Stimulated activated CD8-positive, alpha-beta memory T cell treated with anti-CD3 and anti-CD28 coated beads, Interleukin-4, amount 100 ng/mL, for 4 hours (primary cell): ENCODE results near the gene PRKAG2.

Experiments used
- DNase-seq, 2 donors: peaks; one replicate each; pipeline ENCODE4 v3.0.0-alpha.2; 2020; ENCODE audit warnings: low read depth in 2 of 2, low spot score in 1 of 2

PRKAG2 gene

DNA sequence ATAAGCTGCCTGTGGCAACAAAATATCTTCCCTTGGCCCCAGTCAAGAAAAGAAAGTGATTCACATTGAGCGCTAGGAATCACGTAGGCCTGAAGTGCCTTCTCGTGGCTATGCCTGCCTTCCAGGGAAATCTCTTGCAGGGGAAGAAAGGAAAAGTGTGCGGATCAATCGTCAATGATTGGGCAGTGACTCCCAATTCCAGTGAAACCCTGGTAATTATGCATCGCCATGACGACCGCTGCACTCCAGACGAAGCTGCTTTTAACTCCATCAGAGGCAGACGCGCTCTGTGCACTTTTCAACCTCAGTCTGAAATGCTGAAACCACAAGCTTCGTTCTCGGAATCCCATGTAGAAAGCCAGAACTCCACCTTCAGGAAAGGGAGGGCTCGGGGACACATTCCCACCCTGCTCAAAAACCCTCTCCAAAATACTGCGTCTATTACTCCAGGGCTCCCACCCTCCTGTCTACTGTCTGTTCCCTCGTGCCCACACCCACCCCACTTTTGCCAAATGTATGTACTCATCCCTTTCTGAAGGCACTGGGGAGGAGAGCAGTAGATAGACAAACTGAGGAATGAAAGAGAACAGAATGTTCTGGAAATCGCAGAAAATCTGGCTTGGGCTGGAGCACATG, 24.2 kb upstream of the PRKAG2 start:
- DNase-seq, result no peak

- DNase-seq, result no peak
Measured at GRCh38 chr7:151900591-151900985, 23.7 kb upstream of the PRKAG2 start.

- DNase-seq, result no peak
Measured at GRCh38 chr7:151899513-151900360, 22.8 kb upstream of the PRKAG2 start.

GRCh38 chr7:151897951-151898686, 21.2 kb upstream of the PRKAG2 start:
- no peak for DNase-seq

GRCh38 chr7:151897161-151897731, 20.3 kb upstream of the PRKAG2 start:
- no peak for DNase-seq

DNA sequence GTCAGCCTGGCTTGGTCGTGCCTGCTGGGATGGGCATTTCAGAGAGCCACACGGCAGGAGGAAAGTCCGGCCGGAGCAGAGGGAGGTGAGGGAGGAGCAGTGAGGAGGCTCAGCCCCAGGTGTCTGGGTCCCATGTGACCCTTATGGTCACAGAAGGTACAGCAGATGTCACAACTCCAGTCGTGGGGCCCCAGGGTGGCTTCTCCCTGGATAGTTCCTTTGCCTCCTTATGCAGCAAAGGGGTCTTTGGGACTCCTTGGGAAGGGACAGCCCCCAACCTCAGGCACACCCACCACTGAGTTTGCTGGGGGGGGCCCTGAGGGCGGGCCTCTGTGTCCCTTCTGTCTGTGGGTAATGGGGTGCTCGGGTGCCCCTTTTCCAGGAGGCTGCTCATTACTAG, 19.6 kb upstream of the PRKAG2 start:
- DNase-seq, result no peak

- DNase-seq, result no peak
Measured at GRCh38 chr7:151896086-151896485, 19.2 kb upstream of the PRKAG2 start.

GRCh38 chr7:151895631-151896031, 18.7 kb upstream of the PRKAG2 start:
- no peak for DNase-seq

GRCh38 chr7:151895008-151895630, 18.2 kb upstream of the PRKAG2 start:
- DNase-seq, result no peak

DNA sequence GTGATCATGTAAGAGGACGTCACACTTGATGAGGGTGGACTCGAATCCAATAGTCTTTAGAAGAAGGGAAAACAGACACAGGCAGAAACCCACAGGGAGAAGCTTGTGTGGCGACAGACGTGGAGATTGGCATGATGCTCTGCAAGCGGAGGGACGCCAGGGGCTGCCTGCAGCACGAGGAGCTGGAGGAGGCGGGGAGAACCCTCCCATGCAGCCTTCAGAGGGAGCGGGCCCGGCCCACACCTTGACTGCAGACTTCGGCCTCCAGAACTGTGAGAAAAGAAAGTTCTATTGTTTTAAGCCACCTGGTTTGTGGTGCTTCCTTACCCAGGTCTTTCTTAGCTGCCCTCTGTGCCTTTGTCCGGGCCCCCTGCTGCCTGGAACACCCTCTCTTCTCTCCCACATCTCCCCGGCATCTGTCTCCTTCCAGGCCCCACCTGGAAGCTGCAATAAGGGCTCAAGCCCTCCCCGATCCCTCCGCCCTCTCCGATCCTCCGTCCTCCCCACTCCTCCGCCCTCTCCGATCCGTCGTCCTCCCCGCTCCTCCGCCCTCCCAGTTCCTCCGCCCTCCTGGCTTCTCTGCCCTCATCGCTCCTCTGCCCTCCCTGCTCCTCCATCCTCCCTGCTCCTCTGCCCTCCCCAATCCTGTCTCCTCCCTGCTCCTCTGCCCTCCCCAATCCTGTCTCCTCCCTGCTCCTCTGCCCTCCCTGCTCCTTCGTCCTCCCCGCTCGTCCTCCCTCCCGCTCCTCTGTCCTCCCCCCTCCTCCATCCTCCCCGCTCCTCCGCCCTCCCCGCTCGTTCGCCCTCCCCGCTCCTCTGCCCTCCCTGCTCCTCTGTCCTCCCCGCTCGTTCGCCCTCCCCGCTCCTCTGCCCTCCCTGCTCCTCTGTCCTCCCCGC, 17.4 kb upstream of the PRKAG2 start:
- no peak for DNase-seq

- DNase-seq, result no peak
Measured at GRCh38 chr7:151893405-151893923, 16.5 kb upstream of the PRKAG2 start.

DNA sequence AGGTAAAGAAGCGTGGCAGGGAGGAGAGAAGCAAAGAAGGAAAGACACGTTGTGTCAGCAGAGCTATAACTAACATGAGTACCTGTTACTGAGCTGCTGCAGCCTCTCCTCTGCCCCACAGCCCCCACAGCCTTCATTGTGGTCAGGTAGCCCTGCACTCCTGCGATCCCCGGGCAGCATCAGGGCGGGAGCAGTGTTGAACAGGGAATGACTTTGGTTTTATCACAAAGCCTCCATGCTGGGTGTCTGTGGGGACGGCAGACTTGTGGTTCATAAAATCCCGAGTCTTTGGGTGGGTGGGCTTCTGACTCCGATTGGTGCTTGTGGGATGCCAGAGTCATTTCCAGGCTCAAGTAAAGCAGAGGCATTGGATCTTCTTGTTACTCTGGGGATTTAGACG, 14.8 kb upstream of the PRKAG2 start:
- DNase-seq, result no peak

GRCh38 chr7:151891182-151891581, 14.3 kb upstream of the PRKAG2 start:
- DNase-seq, result no peak

DNA sequence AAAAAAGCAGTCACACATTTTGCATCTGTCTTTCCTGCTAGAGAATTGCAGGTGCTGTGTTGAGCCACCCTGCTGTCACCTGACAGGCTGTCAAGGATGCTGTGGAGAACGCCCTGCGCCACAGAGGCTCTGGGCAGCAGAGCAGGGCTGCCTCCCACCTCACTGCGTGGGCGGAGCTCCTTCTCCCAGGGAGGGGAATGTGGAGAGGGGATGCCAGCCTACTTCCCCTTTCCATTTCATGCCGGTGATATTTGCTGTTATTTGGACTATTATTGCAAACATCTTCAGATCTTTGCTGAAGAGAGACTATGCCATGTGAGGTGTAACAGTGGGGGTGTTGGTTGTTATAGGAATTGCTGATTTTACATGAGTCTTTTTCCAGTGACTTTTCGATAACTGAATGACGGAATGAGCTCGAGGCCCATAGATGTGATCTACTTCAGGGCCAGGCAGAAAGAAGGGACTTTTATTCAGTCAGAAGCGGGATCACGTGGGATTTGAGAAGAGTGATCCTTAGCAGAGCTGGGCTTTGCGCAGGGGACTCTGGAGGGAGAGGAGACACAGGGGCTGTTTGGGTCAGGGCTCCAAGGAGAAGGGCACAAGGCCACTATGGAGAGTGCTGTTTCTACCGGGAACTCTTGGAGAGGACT, 13.6 kb upstream of the PRKAG2 start:
- no peak for DNase-seq

GRCh38 chr7:151889406-151890354, 12.8 kb upstream of the PRKAG2 start:
- DNase-seq, result no peak

- DNase-seq, result no peak
Measured at GRCh38 chr7:151888079-151889067, 11.5 kb upstream of the PRKAG2 start.

DNA sequence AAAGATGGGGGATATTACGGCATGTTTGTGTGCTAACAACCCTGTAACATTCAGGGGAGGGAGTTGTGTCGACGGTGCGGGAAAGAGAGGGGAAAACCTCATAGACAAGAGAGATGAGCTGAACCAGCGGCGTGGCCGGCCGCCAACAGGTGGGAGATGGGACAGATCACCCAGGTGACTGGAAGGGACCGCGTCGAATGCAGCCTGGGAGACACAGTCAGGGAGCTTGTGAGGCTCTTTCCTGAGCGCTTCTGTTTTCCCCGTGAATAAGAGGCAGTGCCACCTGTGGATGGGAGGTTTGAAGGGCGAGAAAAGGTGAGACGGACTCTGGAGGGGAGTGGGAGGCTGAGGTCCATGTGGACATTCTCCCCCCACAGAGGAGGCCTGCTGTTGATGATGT, 9.9 kb upstream of the PRKAG2 start:
- no peak for DNase-seq
